SH-SY5Y (cell line): ENCODE data around the gene OSCP1.

Experiments
- GATA2 ChIP-seq: IDR thresholded peaks from 2 replicates; pipeline ENCODE4 v1.6.1; 2011; ENCODE audit warnings: mild to moderate bottlenecking, low read depth, low read length
- GATA3 ChIP-seq: IDR thresholded peaks from 2 replicates; pipeline ENCODE4 v1.6.1; 2011; ENCODE audit warnings: low read depth, mild to moderate bottlenecking, low read length, moderate library complexity

GRCh38 chr1:36382669-36383068 lies 67.6 kb downstream of the OSCP1 start:
- TF ChIP-seq GATA3: no peak
- no peak for TF ChIP-seq GATA2
